Heart right ventricle (tissue), 16 donors: Measurements from ENCODE around the gene SUGCT. TPM values are rescaled to one million over a fixed set of nuclear protein-coding genes. Genes with fewer than 3 reads are reported as not detected.
A peak's percentile ranks its signal among the peaks of the same experiment; 100 is the strongest.
"Not testable (repeated sequence)": the region's sequence is repeated elsewhere in the genome, so short reads cannot be mapped to it uniquely, and the experiment has no call there.

ENCODE experiments used
- ATAC-seq, 8 donors: fragments of 200-7000 bp; cut with Tn5 transposase; one replicate each; pipeline ENCODE4 v1.9.1; 2020; ENCODE audit warnings: mild to moderate bottlenecking in 8 of 8, moderate library complexity in 8 of 8, moderate number of reproducible peaks in 1 of 8
- DNase-seq, 2 donors: peaks; one replicate each; pipeline ENCODE4 v3.0.0-alpha.2; 2020
- H3K27ac ChIP-seq, 10 donors: fragments of 200-600 bp; sonication (generic) in 2 of 10; one replicate each; pipeline versions ENCODE4 v1.5.0 to v1.8.0; 2020 to 2022; ENCODE audit warnings: mild to moderate bottlenecking in 3 of 10
- H3K27me3 ChIP-seq, 7 donors: fragments of 200-600 bp; one replicate each; pipeline ENCODE4 v1.8.0; 2021 to 2022; ENCODE audit warnings: mild to moderate bottlenecking in 2 of 7
- H3K36me3 ChIP-seq, 9 donors: fragments of 200-600 bp; sonication (generic) in 1 of 9; one replicate each; pipeline versions ENCODE4 v1.5.0 to v1.8.0; 2020 to 2022; ENCODE audit warnings: mild to moderate bottlenecking in 2 of 9
- H3K4me1 ChIP-seq, 9 donors: fragments of 200-600 bp; sonication (generic) in 1 of 9; one replicate each; pipeline versions ENCODE4 v1.5.0 to v1.8.0; 2020 to 2022; ENCODE audit warnings: mild to moderate bottlenecking in 4 of 9
- H3K4me3 ChIP-seq, 10 donors: fragments of 200-600 bp; sonication (generic) in 2 of 10; one replicate each; pipeline versions ENCODE4 v1.5.0 to v1.8.0; 2020 to 2022; ENCODE audit warnings: mild to moderate bottlenecking in 7 of 10, moderate library complexity in 2 of 10
- H3K9me3 ChIP-seq, 11 donors: fragments of 200-600 bp in 10 of 11; sonication (generic) in 2 of 11; one replicate each; pipeline versions ENCODE4 v1.5.0 to v1.8.0; 2013 to 2022; ENCODE audit warnings: mild to moderate bottlenecking in 2 of 11, control low read depth in 1 of 11, moderate library complexity in 1 of 11
- WGBS, 2 donors: extraction: QIAGEN DNeasy Blood & Tissue Kit; methylation state at CpG; one replicate each; pipeline ENCODE4 v1.1.7; 2013; ENCODE audit warnings: inconsistent platforms in 1 of 2; 5-methylcytosine and 5-hydroxymethylcytosine counted together
- intact Hi-C, 10 donors: fragments of 100-400 bp; cut with DNase I; formaldehyde crosslinking; loops; one replicate each; pipeline versions ENCODE4 v1.11.1 to v1.14.2; 2022
- polyA plus RNA-seq, 2 donors: library from polyadenylated mRNA; stranded (reverse); fragments of 200-250 nt; gene quantifications; one replicate each; pipeline ENCODE4 v1.2.3, GENCODE V29; 2013
- total RNA-seq, 10 donors: library from RNA; stranded (reverse); fragmentation: NEBNext Ultra II Directional in 3 of 10; extraction: Animal tissue kit (Norgen Biotek cat#: 25700) in 3 of 10; gene quantifications; one replicate each; pipeline versions ENCODE4 v1.2.1 to v1.2.4, GENCODE V29; 2021 to 2023
- TF ChIP-seq, protein P1 (sequence below), 9 donors: fragments of 200-600 bp; sonication (generic) in 2 of 9; IDR thresholded peaks; one replicate each; pipeline versions ENCODE4 v1.5.0 to v1.8.0; 2021 to 2022; ENCODE audit warnings: antibody characterized with exemption in 9 of 9, mild to moderate bottlenecking in 5 of 9, moderate library complexity in 1 of 9
- donor health status: Arrhythmogenic right ventricular cardiomyopathy.
- donor health status: ischemic (EF 13 %, LVEDD 7.1; RV severe dilation, severe dysfunction).
- donor health status: healthy with polysubstance abuse.
- donor health status: DM: no; HTN: yes; CAD: no.
- donor health status: DM: no; HTN: no; CAD: no.
- donor health status: ischemic (EF 25% LVEDD 6.9; RV normal size, moderate dysfunction).
- donor health status: ischemic (EF 25% LVEDD 5.7; RV mildly dilated, moderate dysfunction).
- donor health status: healthy.
- donor health status: DM: yes; HTN: yes; CAD: no.
- donor health status: Ischemic cardiomyopathy.
- donor health status: ischemic (EF 35%, LVEDD 5.7; RV mildly dilated, moderate dysfunction).
- donor health status: nonischemic (EF 11% LVEDD 7.7; RV severe dilation, severe dysfunction).
- donor health status: DM: yes; HTN: yes; CAD: no.
- donor health status: PGD.
- donor health status: ischemic (EF 29% LVEDD 5.4; RV normal size, mild dysfunction).
- donor health status: nonischemic (EF 23%, LVEDD 6.1; RV moderate dilation, normal function).

Gene SUGCT
- total and polyA plus RNA-seq, 12 donors, result 1.2 to 8.1 (median 6.1) TPM

DNA sequence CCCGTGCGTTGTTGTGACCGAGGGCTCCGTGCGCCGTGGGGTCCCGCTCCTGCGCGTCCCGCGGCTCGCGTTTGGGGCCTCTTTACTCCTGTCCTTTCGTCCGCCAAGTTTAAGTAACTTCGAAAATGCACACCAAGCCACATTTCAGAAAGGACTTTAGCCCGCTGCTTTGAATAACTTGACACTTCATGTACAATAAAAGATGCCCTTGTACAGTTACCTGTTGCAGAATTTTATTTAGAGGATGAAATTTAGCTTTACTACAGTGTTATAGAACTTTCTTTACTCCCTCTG, 459 bp downstream of the SUGCT start:
- 2 to 6% methylated on average over 17 of the region's 17 CpGs for WGBS, 2 donors

GRCh38 chr7:40137563-40137962, 2.8 kb downstream of the SUGCT start:
- no peak for DNase-seq
- Histone ChIP-seq H3K9me3 (no peaks in the 10 kb centered on the region), H3K27ac (no peak overlapping the region), H3K36me3 (no peaks in the 10 kb centered on the region), H3K4me3 (no peak overlapping the region), H3K4me1 (peaks cover 0 to 20% (median 13%) of the 10 kb centered on the region in 9 donors), H3K27me3 (peaks cover 0 to 15% (median 0%) of the 10 kb centered on the region in 7 donors)
- WGBS, 2 donors, result 95 to 96% methylated on average over 2 of the region's 2 CpGs
- TF ChIP-seq, protein P1, sequence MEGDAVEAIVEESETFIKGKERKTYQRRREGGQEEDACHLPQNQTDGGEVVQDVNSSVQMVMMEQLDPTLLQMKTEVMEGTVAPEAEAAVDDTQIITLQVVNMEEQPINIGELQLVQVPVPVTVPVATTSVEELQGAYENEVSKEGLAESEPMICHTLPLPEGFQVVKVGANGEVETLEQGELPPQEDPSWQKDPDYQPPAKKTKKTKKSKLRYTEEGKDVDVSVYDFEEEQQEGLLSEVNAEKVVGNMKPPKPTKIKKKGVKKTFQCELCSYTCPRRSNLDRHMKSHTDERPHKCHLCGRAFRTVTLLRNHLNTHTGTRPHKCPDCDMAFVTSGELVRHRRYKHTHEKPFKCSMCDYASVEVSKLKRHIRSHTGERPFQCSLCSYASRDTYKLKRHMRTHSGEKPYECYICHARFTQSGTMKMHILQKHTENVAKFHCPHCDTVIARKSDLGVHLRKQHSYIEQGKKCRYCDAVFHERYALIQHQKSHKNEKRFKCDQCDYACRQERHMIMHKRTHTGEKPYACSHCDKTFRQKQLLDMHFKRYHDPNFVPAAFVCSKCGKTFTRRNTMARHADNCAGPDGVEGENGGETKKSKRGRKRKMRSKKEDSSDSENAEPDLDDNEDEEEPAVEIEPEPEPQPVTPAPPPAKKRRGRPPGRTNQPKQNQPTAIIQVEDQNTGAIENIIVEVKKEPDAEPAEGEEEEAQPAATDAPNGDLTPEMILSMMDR (IDR thresholded peaks at IDR 0.05), result no peak
- intact Hi-C loops, result loop anchor here in 2 of 10 donors (5.0 to 10.0 kb wide), 2 partner anchors 240 to 243 kb away; no protein-coding TSS in a partner anchor
- no peak for ATAC-seq

More for the DNA sequence above, 459 bp downstream of the SUGCT start:
- peaks cover 0 to 42% (median 34%) of the 10 kb centered on the region in 9 donors for H3K4me1 ChIP-seq
- TF ChIP-seq, protein P1 (IDR thresholded peaks at IDR 0.05), result no peak
- peak overlapping the region in 9 of 10 donors; percentile 89 to 96 (median 91) for H3K27ac ChIP-seq
- H3K36me3 ChIP-seq, result peaks cover 0 to 8% (median 0%) of the 10 kb centered on the region in 9 donors
- intact Hi-C loops, result loop anchor here in 2 of 10 donors (5.0 to 10.0 kb wide), 2 partner anchors 238 to 240 kb away; no protein-coding TSS in a partner anchor
- DNase-seq (no peak), ATAC-seq (peak in 1 of 8 donors; percentile 29)
- peak overlapping the region; percentile 63 to 99 (median 88) for H3K4me3 ChIP-seq
- H3K9me3 ChIP-seq, result no peaks in the 10 kb centered on the region
- peaks cover 0 to 15% (median 0%) of the 10 kb centered on the region in 7 donors for H3K27me3 ChIP-seq

DNA sequence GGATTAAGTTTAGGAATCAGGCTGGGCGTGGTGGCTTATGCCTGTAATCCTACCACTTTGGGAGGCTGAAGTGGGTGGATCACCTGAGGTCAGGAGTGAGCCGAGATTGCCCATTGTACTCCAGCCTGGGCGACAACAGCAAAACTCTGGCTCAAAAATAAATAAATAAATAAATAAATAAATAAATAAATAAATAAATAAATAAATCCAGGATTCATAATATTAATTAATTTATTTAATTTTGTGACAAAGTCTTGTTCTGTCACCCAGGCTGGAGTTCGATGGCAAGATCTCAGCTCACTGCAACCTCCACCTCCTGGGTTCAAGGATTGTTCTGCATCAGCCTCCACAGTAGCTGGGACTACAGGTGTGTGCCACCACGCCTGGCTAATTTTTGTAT, 4.2 kb downstream of the SUGCT start:
- Histone ChIP-seq H3K27ac (no peak overlapping the region), H3K4me1 (peaks cover 0 to 7% (median 0%) of the 10 kb centered on the region in 9 donors), H3K9me3 (no peaks in the 10 kb centered on the region), H3K36me3 (no peaks in the 10 kb centered on the region), H3K27me3 (peaks cover 0 to 15% (median 0%) of the 10 kb centered on the region in 7 donors), H3K4me3 (no peak overlapping the region)
- WGBS, 2 donors, result 91 to 97% methylated on average over 5 of the region's 5 CpGs
- no peak for DNase-seq
- no peak for ATAC-seq
- intact Hi-C loops, result loop anchor here in 2 of 10 donors (5.0 to 10.0 kb wide), 2 partner anchors 242 to 244 kb away; no protein-coding TSS in a partner anchor
- TF ChIP-seq, protein P1 (IDR thresholded peaks at IDR 0.05), result no peak

- not testable (repeated sequence) for H3K9me3 ChIP-seq, H3K4me1 ChIP-seq, H3K27ac ChIP-seq, DNase-seq, H3K36me3 ChIP-seq, H3K4me3 ChIP-seq, ATAC-seq
- intact Hi-C loops, result loop anchor here in 2 of 10 donors (5.0 to 10.0 kb wide), 2 partner anchors 243 to 245 kb away; no protein-coding TSS in a partner anchor
- H3K27me3 ChIP-seq, result peaks cover 0 to 15% (median 0%) of the 10 kb centered on the region in 7 donors
- WGBS, 2 donors, result 96 to 98% methylated on average over 13 of the region's 13 CpGs
Observed at GRCh38 chr7:40139891-40140290, 5.1 kb downstream of the SUGCT start.

- H3K27me3 ChIP-seq, intact Hi-C loops, H3K4me1 ChIP-seq, H3K9me3 ChIP-seq, ATAC-seq, H3K4me3 ChIP-seq, DNase-seq, H3K27ac ChIP-seq, H3K36me3 ChIP-seq: not testable (repeated sequence)
- WGBS, 2 donors, result 88 to 90% methylated on average over 5 of the region's 5 CpGs
Observed at GRCh38 chr7:40141916-40142315, 7.1 kb downstream of the SUGCT start.

GRCh38 chr7:40145596-40146130, 10.9 kb downstream of the SUGCT start:
- DNase-seq, H3K4me1 ChIP-seq, H3K36me3 ChIP-seq, H3K27ac ChIP-seq, H3K9me3 ChIP-seq, H3K27me3 ChIP-seq, H3K4me3 ChIP-seq, ATAC-seq: not testable (repeated sequence)
- 77 to 81% methylated on average over 3 of the region's 3 CpGs for WGBS, 2 donors
- intact Hi-C loops, result loop anchor here in 1 of 10 donors (1.0 kb wide), 1 partner anchor 33 kb away; no protein-coding TSS in a partner anchor
